SK-N-SH (cell line): ENCODE results near the gene WDR88. TPM values are rescaled to one million over a fixed set of nuclear protein-coding genes. Genes with fewer than 3 reads are reported as not detected.
A peak's percentile ranks its signal among the peaks of the same experiment; 100 is the strongest.

Experiments
- CTCF ChIA-PET: fragments of 300-600, 350-600 bp; formaldehyde crosslinking; extraction: SDS; loops from one replicate; lab custom pipeline; 2021; lab: Yijun Ruan, JAX
- POLR2A ChIA-PET: fragments of 350-600 bp; sonication (Branson Sonifier 250); formaldehyde crosslinking; extraction: SDS; loops from one replicate; lab custom pipeline; 2020; ENCODE audit warnings: antibody characterized with exemption, inconsistent platforms; lab: Yijun Ruan, JAX
- DNase-seq: peaks from one replicate; pipeline ENCODE4 v3.0.0; 2012
- H2AFZ ChIP-seq: fragments of 200-600 bp; sonication (generic); 2 replicates; pipeline ENCODE4 v1.8.1; 2016; ENCODE audit warnings: antibody characterized with exemption, mild to moderate bottlenecking, low read depth
- H3F3A ChIP-seq: fragments of 200-600 bp; sonication (generic); replicated peaks from 2 replicates; pipeline ENCODE3; 2016; ENCODE audit warnings: antibody characterized with exemption, mild to moderate bottlenecking; ENCODE audit not compliant: insufficient read depth
- H3K27ac ChIP-seq, 2 experiments: fragments of 200-500 bp in 1 of 2; fragments of 200-600 bp in 1 of 2; sonication (Bioruptor generic) in 1 of 2; sonication (generic), shearing (Covaris generic) in 1 of 2; 2 replicates each; pipeline versions ENCODE4 v1.5.1 to v1.6.1; 2014 to 2016; ENCODE audit warnings: low read depth in 2 of 2, inconsistent platforms in 1 of 2, low read length in 1 of 2, mild to moderate bottlenecking in 1 of 2, mixed read lengths in 1 of 2
- H3K27me3 ChIP-seq: fragments of 200-600 bp; sonication (generic), shearing (Covaris generic); 2 replicates; pipeline ENCODE4 v1.6.1; 2016; ENCODE audit warnings: mixed run types; ENCODE audit not compliant: insufficient read depth
- H3K36me3 ChIP-seq, 2 experiments: fragments of 200-500 bp in 1 of 2; fragments of 200-600 bp in 1 of 2; sonication (Bioruptor generic) in 1 of 2; sonication (generic) in 1 of 2; replicated peaks in 1 of 2; 2 replicates each; pipeline versions ENCODE3 to v1.5.1; 2014 to 2016; ENCODE audit warnings: low read length in 1 of 2, mild to moderate bottlenecking in 1 of 2; ENCODE audit not compliant: insufficient read depth in 2 of 2, control insufficient read depth in 1 of 2
- H3K4me1 ChIP-seq, 2 experiments: fragments of 200-500 bp in 1 of 2; fragments of 200-600 bp in 1 of 2; sonication (Bioruptor generic) in 1 of 2; sonication (generic), shearing (Covaris generic) in 1 of 2; 2 replicates each; pipeline versions ENCODE4 v1.5.1 to v1.6.1; 2014 to 2016; ENCODE audit warnings: low read depth in 1 of 2, low read length in 1 of 2, mixed run types in 1 of 2; ENCODE audit not compliant: insufficient read depth in 2 of 2, control insufficient read depth in 1 of 2
- H3K4me2 ChIP-seq: fragments of 200-600 bp; sonication (generic), shearing (Covaris generic); 2 replicates; pipeline ENCODE4 v1.6.1; 2017; ENCODE audit warnings: mixed run types
- H3K4me3 ChIP-seq, 2 experiments: fragments of 200-500 bp in 1 of 2; fragments of 200-600 bp in 1 of 2; sonication (Bioruptor generic) in 1 of 2; sonication (generic), shearing (Covaris generic) in 1 of 2; 2 replicates each; pipeline versions ENCODE4 v1.5.1 to v1.8.1; 2014 to 2016; ENCODE audit warnings: low read depth in 2 of 2, inconsistent platforms in 1 of 2, low read length in 1 of 2, mild to moderate bottlenecking in 1 of 2, mixed read lengths in 1 of 2, moderate library complexity in 1 of 2
- H3K79me2 ChIP-seq: fragments of 200-600 bp; sonication (generic); 2 replicates; pipeline ENCODE4 v1.8.1; 2017; ENCODE audit warnings: mild to moderate bottlenecking; ENCODE audit not compliant: insufficient read depth
- H3K9ac ChIP-seq: fragments of 200-600 bp; sonication (generic); 2 replicates; pipeline ENCODE4 v1.6.1; 2017; ENCODE audit warnings: mixed run types
- H3K9me2 ChIP-seq: fragments of 200-600 bp; sonication (generic); 2 replicates; pipeline ENCODE4 v1.6.1; 2017; ENCODE audit warnings: mixed run types
- H3K9me3 ChIP-seq: fragments of 200-600 bp; sonication (generic); 2 replicates; pipeline ENCODE4 v1.6.1; 2017; ENCODE audit warnings: mixed run types, mild to moderate bottlenecking, moderate library complexity
- H4K20me1 ChIP-seq: fragments of 200-600 bp; sonication (generic); 2 replicates; pipeline ENCODE4 v1.6.1; 2017; ENCODE audit warnings: mild to moderate bottlenecking, mixed run types; ENCODE audit not compliant: insufficient read depth
- ELF1 ChIP-seq: IDR thresholded peaks from 2 replicates; pipeline ENCODE4 v1.4.0; 2012
- EP300 ChIP-seq, 2 experiments: IDR thresholded peaks; 2 replicates each; pipeline versions ENCODE4 v1.4.0 to v1.6.1; 2012; ENCODE audit warnings: borderline replicate concordance in 1 of 2, low read depth in 1 of 2, low read length in 1 of 2
- EZH2phosphoT487 ChIP-seq: fragments of 200-600 bp; sonication (generic); IDR thresholded peaks from 2 replicates; pipeline ENCODE4 v1.6.1; 2017; ENCODE audit warnings: low read depth, mixed run types, mild to moderate bottlenecking, antibody characterized with exemption, moderate library complexity, borderline replicate concordance
- FOXM1 ChIP-seq: IDR thresholded peaks from 2 replicates; pipeline ENCODE4 v1.4.0; 2012; ENCODE audit warnings: low read depth, mild to moderate bottlenecking
- GATA2 ChIP-seq: sonication (generic); formaldehyde crosslinking; IDR thresholded peaks from 2 replicates; pipeline ENCODE4 v1.5.0; 2020; ENCODE audit warnings: mild to moderate bottlenecking, missing genetic modification reagents
- IRF3 ChIP-seq: fragments of 150-350 bp; IDR thresholded peaks from 2 replicates; pipeline ENCODE4 v1.6.1; 2016; ENCODE audit warnings: mild to moderate bottlenecking, low read depth, low read length
- MAX ChIP-seq: IDR thresholded peaks from 2 replicates; pipeline ENCODE4 v1.4.0; 2012; ENCODE audit warnings: low read depth
- MEF2A ChIP-seq: IDR thresholded peaks from 2 replicates; pipeline ENCODE4 v1.4.0; 2012; ENCODE audit warnings: low read depth, borderline replicate concordance
- NFIC ChIP-seq: IDR thresholded peaks from 2 replicates; pipeline ENCODE4 v1.4.0; 2012; ENCODE audit warnings: borderline replicate concordance
- PBX3 ChIP-seq: IDR thresholded peaks from 2 replicates; pipeline ENCODE4; 2012
- RAD21 ChIP-seq: IDR thresholded peaks from 2 replicates; pipeline ENCODE4 v1.6.1; 2012; ENCODE audit warnings: mild to moderate bottlenecking, low read length
- REST ChIP-seq: IDR thresholded peaks from 2 replicates; pipeline ENCODE4 v1.6.1; 2012; ENCODE audit warnings: mild to moderate bottlenecking, low read depth, low read length, moderate library complexity
- RFX5 ChIP-seq: IDR thresholded peaks from 2 replicates; pipeline ENCODE4 v1.6.1; 2012; ENCODE audit warnings: mild to moderate bottlenecking, improper control_type of control experiment, low read length
- RXRA ChIP-seq: IDR thresholded peaks from 2 replicates; pipeline ENCODE4 v1.4.0; 2012; ENCODE audit warnings: low read depth, mild to moderate bottlenecking, borderline replicate concordance
- SIN3A ChIP-seq: IDR thresholded peaks from 2 replicates; pipeline ENCODE4 v1.6.1; 2012; ENCODE audit warnings: low read depth, mild to moderate bottlenecking, low read length, moderate library complexity, borderline replicate concordance
- TCF12 ChIP-seq: IDR thresholded peaks from 2 replicates; pipeline ENCODE4 v1.4.0; 2012
- TEAD4 ChIP-seq: IDR thresholded peaks from 2 replicates; pipeline ENCODE4 v1.4.0; 2012; ENCODE audit warnings: mild to moderate bottlenecking, borderline replicate concordance; ENCODE audit not compliant: insufficient read depth
- USF2 ChIP-seq: fragments of 150-350 bp; IDR thresholded peaks from 2 replicates; pipeline ENCODE4 v1.6.1; 2017; ENCODE audit warnings: antibody characterized with exemption, low read length, low read depth, borderline replicate concordance
- WGBS: methylation state at CpG from one replicate; pipeline ENCODE4 v1.1.6; 2017; ENCODE audit warnings: low lambda C conversion rate; 5-methylcytosine and 5-hydroxymethylcytosine counted together
- polyA plus RNA-seq, 3 experiments: library from polyadenylated mRNA; depleted of rRNA; stranded (reverse); fragments of >200 nt; gene quantifications; 2 replicates each; pipeline ENCODE4 v1.2.3, GENCODE V29; 2012

Gene WDR88
- polyA plus RNA-seq, 1 of the 3 experiments (the other 2 are of a cell fraction): not detected

- POLR2A ChIA-PET: no interaction called here
- DNase-seq: no peak
- no peaks in the 10 kb centered on the region for H3K79me2 ChIP-seq
- no peak overlapping the region; the same call in 1 of the 2 replicates for H2AFZ ChIP-seq
- peaks cover 0 to 13% of the 10 kb centered on the region in 2 experiments; a peak in 1 of 4 replicates for H3K4me1 ChIP-seq
- peaks cover 0 to 3% of the 10 kb centered on the region in 2 experiments for H3K36me3 ChIP-seq
- H3K9ac ChIP-seq: peak overlapping the region; percentile 61; the same call in 1 of the 2 replicates
- H3K4me2 ChIP-seq: no peak overlapping the region
- H4K20me1 ChIP-seq: 0 out of 2 replicates have a peak, but pooled peaks cover 5% of the 10 kb centered on the region
- H3K4me3 ChIP-seq: peak overlapping the region; percentile 66
- no peaks in the 10 kb centered on the region for H3K9me3 ChIP-seq
- CTCF ChIA-PET: interaction anchor here (0.7 to 6.5 kb wide), 4 partner anchors 10 to 20 kb away, joined by 3 to 44 read pairs (median 8); no protein-coding TSS in a partner anchor
- peak overlapping the region in 1 of 2 experiments; percentile 53; a peak in 1 of 4 replicates for H3K27ac ChIP-seq
- no peaks in the 10 kb centered on the region for H3F3A ChIP-seq
- TF ChIP-seq TCF12 (no peak), TEAD4 (no peak), MAX (no peak), SIN3A (no peak), IRF3 (no peak), RXRA (no peak), USF2 (no peak), GATA2 (CRISPR knock-in tag) (no peak), REST (no peak), RAD21 (no peak), NFIC (no peak), MEF2A (no peak), ELF1 (no peak), FOXM1 (no peak), EP300 (IDR thresholded peaks at IDR 0.05; ENCODE audit: borderline replicate concordance in 1 of 2, low read depth in 1 of 2, low read length in 1 of 2) (no peak), RFX5 (no peak), EZH2phosphoT487 (no peak), PBX3 (no peak)
- H3K9me2 ChIP-seq: no peaks in the 10 kb centered on the region
- 1% methylated on average over 14 of the region's 57 CpGs for WGBS
- no peaks in the 10 kb centered on the region for H3K27me3 ChIP-seq
Measured at GRCh38 chr19:33194532-33194885, 62.6 kb downstream of the WDR88 start.
